Skin of body (tissue), 2 donors: ENCODE data around the gene ADTRP. TPM values are rescaled to one million over a fixed set of nuclear protein-coding genes. Genes with fewer than 3 reads are reported as not detected.

Experiments used
- DNase-seq: peaks from one replicate; lab custom pipeline; 2025; lab: John Stamatoyannopoulos, UW
- total RNA-seq: library from RNA; depleted of rRNA; stranded (reverse); fragments of >200 nt; gene quantifications from one replicate; pipeline ENCODE4 v1.2.3, GENCODE V29; 2014

Gene ADTRP
- total RNA-seq, 1 donor from 2014 or later = 14.0 TPM

- no peak for DNase-seq
Observed at GRCh38 chr6:11774426-11774825, 4.2 kb downstream of the ADTRP start.

GRCh38 chr6:11773581-11773980, 5.0 kb downstream of the ADTRP start:
- no peak for DNase-seq

DNA sequence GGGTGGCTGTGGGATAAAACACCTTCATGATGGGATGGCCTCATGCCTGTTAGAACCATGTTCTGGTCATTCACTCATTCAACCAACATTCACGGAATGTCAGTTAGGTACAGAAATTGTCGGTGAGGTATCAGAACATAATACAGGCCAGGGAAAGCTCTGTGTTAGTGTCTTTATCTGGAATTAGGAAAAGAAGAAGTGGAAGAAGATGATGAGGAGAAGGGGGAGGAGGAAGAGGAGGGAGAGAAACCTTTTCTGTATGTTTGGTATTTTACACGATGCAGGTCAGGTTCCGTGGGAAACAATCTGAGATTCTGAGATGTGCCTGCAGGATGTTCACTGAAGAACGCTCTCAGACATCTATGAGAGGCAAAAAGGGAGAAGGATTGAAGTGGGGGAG, 5.6 kb downstream of the ADTRP start:
- no peak for DNase-seq

DNA sequence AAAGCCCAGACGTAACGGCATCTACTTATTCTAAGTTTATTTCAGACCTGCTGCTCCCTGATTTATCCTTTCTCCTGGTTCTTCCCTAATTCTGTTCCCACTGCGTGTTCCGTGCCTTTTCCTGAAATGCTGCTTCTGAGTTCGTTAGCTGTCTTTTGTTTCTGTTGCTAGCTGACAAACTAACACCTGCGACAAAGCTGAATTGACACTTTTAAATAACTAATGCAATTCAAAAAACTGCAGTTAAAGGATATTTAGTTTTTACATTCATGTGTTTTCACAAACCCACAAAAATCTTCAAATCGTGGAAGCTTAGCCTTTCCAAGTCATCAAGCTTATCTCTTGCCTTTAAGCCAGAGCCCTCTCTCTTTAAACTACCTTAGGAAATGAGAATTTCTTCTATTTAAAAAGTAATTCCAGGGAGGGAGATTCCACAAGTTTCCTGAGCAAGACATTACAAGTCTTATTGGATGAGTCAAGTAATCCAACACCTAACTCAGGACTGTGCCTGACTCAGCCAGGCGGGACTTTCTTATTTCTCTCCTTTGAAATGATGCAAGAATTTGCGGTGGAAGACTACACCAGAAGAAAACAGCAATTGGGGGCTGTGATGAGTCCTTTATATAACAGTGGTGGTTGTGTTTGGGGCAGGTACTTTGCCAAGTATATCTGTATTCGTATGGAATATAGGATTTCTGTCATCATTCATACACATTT, 6.3 kb downstream of the ADTRP start:
- DNase-seq = no peak

DNA sequence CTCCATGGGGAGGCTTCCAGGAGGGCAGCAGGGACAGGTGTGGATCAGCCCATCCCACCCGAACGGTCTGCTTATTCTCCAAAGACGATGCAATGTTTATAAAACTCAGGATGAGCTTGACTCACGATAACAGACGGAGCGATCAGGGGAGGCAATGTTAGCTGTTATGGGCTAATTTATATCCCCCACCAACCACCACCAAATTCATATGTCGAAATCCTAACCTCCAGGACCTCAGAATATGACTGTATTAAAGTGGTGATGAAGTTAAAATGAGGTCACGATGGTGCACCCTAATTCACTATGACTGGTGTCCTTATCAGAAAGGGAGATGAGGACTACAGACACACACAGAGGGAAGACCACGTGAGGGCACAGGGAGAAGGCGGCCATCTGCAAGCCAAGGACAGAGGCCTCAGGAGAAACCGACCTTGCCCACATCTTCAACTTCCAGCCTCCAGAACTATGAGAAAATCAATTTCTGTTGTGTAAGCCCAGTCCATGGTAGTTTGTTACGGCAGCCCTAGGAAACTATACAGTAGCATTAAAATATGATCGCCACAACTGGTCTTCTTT, 7.0 kb downstream of the ADTRP start:
- no peak for DNase-seq

- peak; percentile 62 for DNase-seq
Observed at GRCh38 chr6:11770546-11771466, 7.8 kb downstream of the ADTRP start.

DNA sequence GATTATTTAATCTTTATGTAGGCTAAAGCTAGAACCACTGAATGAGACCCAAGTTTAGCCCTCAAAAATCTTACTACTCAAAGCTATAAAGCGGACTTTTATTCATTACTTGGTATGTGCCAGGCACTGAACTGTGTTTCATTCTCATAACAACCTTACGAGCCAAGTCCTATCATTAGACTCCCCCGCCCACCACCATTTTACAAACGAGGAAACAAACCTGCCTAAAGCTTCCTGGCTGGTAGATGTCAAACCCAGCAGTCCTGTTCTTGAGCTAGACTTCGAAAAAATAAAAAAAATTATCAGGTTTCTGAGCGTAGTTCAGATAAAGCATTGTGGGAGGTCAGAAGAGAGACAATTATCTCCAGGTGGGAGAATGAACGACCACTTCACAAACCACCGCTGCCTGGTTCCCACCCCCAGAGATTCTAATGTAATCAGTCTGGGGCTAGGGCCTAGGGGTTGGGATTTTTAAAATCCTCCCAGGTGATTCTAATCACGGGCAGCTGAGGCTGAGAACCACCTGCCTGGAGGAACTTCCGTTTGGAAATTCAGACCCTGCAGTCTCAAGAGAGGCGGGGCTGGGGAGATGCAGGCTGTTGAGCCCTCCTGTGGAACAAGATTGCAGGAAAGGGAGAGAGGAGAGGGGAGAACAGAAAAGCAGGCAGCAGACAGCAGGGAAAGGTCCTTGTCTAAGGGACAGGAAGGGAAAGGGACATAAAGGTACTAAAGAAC, 8.6 kb downstream of the ADTRP start:
- DNase-seq = no peak

DNA sequence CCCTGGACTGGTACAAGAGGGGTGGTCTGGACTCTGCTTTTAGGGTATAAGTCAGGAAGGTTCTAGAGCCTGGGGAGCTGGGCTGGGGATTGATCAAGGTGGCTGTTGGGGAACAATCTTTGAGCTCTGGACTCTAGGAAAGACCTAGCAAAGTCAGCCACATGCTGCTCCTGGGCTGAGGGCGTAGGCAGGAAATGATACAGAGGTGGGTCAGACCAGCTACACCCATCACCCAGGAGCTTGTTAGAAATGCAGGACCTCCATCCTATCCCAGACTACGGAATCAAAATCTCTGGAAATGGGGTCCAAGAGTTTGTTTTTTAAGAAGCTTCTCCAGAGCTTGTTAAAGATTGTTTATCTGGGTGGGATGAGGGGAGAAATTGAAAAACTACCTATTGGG, 9.4 kb downstream of the ADTRP start:
- DNase-seq = no peak

DNA sequence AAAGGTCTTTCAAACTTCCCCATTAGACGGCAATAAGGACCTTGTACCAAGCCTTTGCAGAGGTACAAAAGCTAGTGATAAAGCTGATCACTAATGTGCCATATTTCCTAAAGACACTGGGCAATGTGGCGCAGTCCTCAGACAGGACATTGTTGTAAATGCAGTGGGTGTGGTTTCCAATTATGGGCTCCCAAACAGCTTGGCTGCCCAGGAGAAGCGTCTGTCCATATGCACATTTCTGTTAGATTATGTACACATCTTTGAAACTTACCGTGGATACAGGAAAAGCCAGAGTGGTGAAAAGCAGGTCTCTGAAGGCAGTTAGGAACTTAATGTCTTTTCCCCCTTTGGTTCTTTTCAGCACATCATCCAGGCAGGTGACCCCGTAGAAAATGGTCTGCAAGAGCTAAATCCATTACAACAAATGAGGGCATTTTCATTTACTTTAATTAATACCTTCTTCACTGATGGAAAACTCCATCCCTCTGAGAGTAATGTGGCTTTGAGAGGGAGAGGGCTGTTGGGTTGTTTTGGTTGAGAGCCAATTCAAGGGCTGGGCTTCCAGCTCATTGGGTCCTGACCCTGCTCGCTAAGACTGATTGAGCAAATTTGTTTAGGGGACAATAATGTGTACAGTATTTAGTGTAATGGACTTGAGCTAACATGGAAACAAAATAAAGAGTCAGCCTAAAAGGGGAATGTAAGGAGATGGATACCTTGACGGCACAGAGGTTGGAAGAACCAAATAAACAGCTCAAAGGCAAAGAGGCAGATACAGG, 10.4 kb downstream of the ADTRP start:
- DNase-seq = no peak

DNA sequence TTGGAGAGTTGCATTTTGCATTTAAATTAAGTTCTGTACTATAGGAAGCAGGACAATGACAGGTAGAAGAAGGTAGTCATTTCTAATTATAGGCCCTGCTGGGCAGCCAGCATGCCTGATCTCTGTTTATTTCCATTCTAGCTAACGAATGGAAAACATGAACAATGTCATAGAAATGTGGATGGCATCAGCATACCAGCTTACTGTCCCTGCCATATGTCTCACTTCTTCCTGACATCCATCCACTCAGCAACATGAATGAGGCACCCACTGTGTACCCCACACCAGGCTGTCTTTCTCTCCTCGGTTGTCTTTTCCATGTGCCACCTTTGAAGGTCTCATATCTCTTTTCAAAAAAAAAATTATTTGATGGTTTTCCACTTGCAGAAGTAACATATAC, 11.1 kb downstream of the ADTRP start:
- no peak for DNase-seq

DNA sequence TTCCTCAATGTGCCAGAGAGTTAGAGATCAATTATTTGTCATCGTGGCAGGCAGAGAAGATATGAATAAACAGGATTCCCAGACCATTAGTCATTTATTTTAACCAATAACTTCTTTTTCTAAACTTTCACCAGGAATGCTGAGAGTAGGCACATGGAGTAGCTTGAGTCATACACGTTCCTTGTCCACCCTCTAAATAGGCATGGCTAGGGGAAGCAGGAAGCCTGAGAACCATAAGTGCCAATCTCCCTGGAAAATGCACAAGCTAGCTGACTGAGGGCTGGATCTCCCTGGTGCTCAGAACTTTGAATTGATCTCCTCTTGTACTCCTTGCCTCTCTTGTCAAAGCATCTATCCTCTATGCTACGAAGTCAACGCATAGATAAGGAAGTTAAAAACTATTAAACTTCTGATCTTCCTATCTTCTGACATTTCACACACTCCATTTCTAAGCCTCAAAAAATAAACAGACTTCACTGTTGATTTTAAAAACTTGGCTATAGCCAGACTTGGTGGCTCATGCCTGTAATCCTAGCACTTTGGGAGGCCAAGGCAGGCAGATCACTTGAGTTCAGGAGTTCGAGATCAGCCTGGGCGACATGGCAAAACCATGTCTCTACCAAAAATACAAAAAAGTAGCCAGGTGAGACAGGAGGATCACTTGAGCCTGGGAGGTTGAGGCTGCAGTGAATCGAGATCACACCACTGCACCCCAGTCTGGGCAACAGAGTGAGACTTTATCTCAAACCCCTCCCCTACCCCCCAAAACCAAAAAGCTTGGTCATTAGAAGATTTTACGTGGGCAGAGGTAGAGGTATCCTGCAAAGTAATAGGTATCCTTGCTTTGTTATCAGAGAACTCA, 11.8 kb downstream of the ADTRP start:
- peak; percentile 32 for DNase-seq

DNA sequence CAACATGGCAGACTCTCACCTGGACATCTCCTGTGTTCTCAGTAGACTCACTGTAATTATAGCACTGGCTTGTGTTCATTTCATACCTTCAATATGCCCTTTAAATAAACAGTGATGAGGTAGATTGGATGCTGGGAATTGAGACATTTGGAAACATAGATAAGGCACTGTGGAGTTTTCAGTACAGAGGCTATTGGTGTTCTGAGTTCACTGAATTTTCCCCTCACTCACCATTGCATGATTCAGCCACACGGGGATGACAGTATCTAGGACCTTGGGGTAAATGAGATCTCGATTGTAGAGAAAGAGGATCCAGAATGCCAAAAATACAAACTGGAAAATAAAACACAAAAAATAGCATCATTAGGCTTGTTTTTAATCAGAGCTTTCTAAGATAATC, 12.6 kb downstream of the ADTRP start:
- DNase-seq = no peak

DNA sequence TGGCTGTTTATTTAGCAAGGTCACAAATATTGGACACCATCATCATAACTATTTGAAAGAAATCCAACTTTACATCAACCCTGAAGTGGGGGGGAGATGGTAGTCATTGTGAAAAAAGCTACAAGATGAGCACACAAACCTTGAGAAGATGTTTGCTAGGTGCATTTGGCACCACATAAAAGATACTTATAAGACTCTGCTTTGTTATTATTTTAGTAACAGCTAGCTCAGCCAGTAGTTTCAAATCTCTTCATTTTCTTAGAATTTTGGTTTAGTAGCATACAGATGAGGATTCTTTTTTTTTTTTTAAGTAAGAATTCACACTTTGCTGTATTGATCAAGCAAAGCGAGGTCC, 14.4 kb downstream of the ADTRP start:
- DNase-seq = no peak

DNA sequence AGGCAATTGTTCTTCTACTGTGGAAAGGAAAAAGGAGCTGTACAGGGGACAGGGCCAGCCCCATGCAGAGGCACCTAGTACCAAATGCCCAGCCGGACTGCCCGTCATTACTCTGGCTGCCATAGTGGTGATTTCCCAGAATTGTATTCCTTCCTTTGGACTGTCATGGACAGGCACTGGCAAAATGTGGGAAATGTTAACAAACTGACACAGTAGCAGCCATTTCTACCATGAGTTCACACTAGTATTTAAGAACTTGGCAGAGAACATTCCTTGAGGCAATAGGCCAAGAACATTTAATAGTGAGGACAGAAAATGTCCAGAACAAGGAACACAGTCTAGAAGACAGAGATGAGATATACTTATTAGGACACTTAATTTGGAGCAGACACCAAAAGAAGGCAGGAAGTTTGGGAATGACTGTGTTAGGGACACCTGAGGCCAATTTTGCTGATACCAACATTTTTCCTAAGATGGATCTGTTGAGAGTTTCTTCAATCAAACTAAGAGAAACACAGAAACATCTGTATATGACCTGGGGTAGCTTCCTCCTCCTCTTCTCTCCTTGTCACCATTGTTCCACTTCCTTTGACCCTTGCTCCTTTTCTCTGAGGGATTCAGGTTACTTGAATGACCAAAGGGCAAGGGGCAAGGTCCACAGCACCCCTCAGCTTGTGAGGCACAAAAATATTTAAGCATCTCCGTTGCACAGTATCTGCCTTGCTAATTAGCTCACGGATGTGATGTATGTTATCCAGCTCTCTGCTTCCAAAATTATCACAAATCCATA, 14.9 kb downstream of the ADTRP start:
- no peak for DNase-seq

DNA sequence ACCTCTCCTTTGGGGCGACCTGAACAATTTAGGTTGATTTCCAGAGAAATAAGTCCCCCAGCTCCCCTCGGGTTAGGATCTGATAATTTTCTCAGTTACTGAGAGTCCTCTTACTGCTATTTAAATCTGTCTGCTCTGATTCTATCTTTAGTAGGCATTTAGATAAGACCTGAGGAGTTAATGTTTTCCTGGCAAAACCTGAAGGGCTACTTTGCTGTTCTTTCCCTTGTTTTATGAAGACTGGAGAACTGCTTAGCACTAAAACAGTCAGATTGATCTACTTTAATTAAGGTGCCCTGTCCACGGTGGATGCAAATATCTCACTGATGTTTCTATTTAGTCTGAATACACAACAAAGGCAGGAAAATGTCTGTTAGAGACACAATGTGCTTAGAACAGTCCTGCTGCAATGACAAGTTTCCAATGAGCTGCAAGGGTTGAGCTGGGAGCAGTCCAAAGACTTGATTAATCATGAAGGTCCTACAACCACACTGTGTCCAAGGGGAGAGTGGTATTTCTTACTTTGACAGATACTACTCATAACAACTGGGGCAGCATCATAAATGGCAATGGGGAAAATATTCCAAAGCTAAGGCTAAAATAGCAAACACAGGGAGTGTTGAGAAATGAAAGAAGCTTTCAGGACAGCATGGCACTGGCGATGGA, 15.7 kb downstream of the ADTRP start:
- no peak for DNase-seq

GRCh38 chr6:11761744-11762620, 16.6 kb downstream of the ADTRP start:
- DNase-seq = no peak

- no peak for DNase-seq
Observed at GRCh38 chr6:11760015-11760473, 18.6 kb downstream of the ADTRP start.

DNA sequence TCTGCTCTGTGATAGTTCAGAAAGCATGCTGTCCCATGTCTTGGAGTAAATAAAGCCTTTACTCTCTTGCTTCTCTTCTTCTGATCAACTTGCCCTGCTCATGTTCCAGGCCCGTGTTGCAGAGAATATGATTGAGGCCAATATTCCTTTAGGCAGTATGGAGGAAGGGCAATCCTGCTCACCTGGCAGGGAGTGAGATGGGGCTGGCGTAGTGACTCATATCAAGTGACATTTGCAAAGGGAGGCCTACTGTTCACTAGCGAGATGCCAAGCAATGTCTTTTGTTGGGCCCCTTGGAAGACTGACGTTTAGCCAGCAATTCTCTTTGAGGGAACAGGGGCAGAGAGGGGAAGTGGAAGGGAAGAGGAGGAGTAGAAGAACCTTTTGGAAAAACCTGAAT, 19.7 kb downstream of the ADTRP start:
- DNase-seq = no peak
